SK-N-SH treated with all-trans-retinoic acid at 6 μM for 48 hours (cell line): ENCODE results near the gene LMBR1.

ENCODE experiments used
- CSRNP3 ChIP-seq: fragments of 250-450 bp; sonication (Bioruptor Pico); IDR thresholded peaks from 2 replicates; pipeline ENCODE4 v1.5.1; 2021; ENCODE audit warnings: mild to moderate bottlenecking, moderate library complexity
- GLIS3 ChIP-seq: fragments of 250-450 bp; sonication (Bioruptor Pico); IDR thresholded peaks from 2 replicates; pipeline ENCODE4 v1.5.0; 2020; ENCODE audit warnings: mild to moderate bottlenecking, moderate library complexity
- ISL1 ChIP-seq: fragments of 250-450 bp; sonication (Bioruptor Pico); IDR thresholded peaks from 2 replicates; pipeline ENCODE4 v2.1.2; 2022; ENCODE audit warnings: mild to moderate bottlenecking, moderate library complexity
- OSR1 ChIP-seq: fragments of 250-450 bp; sonication (Bioruptor Pico); IDR thresholded peaks from 2 replicates; pipeline ENCODE4 v1.8.0; 2022; ENCODE audit warnings: moderate library complexity, mild to moderate bottlenecking, inconsistent platforms
- RARB ChIP-seq: fragments of 250-450 bp; sonication (Bioruptor Pico); IDR thresholded peaks from 2 replicates; pipeline ENCODE4 v1.8.0; 2021; ENCODE audit warnings: mild to moderate bottlenecking, moderate library complexity
- SNAI2 ChIP-seq: fragments of 250-450 bp; sonication (Bioruptor Pico); IDR thresholded peaks from 2 replicates; pipeline ENCODE4 v1.5.0; 2020; ENCODE audit warnings: mild to moderate bottlenecking, moderate library complexity
- ZFP3 ChIP-seq: fragments of 250-450 bp; sonication (Bioruptor Pico); IDR thresholded peaks from 2 replicates; pipeline ENCODE4 v1.5.0; 2020; ENCODE audit warnings: mild to moderate bottlenecking, moderate library complexity
- ZFP30 ChIP-seq: fragments of 450-650 bp; formaldehyde crosslinking; IDR thresholded peaks from 2 replicates; pipeline ENCODE4 v1.5.0; 2022; ENCODE audit warnings: mild to moderate bottlenecking, moderate library complexity
- ZNF565 ChIP-seq: fragments of 450-650 bp; formaldehyde crosslinking; conservative IDR thresholded peaks from 2 replicates; pipeline ENCODE4 v1.5.0; 2020; ENCODE audit warnings: low read depth, mild to moderate bottlenecking, moderate library complexity
- ZNF8 ChIP-seq: fragments of 450-650 bp; formaldehyde crosslinking; IDR thresholded peaks from 2 replicates; pipeline ENCODE4 v1.5.0; 2020; ENCODE audit warnings: mild to moderate bottlenecking, moderate library complexity
- TF ChIP-seq, protein P1 (sequence below): fragments of 250-450 bp; sonication (Bioruptor Pico); IDR thresholded peaks from 2 replicates; pipeline ENCODE4 v1.5.1; 2020; ENCODE audit warnings: low read depth, mild to moderate bottlenecking, moderate library complexity

DNA sequence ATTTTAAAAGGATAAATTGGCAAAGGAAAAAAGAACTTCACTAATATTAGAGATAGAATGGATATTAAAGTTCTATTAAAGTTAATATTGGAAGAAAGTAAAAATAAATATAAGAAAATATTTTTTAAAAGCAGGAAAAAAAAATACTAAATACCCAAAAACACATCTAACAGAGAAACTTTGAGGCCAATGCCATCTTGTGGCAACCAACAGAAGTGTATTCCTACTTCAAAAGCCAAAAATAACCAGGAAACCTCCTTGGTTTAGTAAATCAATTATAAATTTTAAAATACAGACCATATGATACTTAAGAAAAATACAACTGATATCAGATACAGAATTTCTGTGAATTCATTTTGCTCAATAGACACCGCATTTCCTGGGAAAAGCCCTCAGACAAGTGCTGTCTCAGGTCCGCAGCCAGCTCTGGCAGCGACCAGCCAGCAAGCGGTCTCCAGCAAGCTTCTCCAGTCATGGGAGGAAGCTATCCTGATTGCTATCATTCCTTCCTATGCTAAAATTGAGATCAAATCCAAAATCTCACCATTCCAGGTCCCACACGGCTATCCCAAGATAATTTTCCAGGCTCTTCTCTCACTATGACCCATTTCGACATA is 65.3 kb downstream of the LMBR1 start:
- TF ChIP-seq CSRNP3 (CRISPR knock-in tag) (no peak), OSR1 (CRISPR knock-in tag) (no peak), ZFP3 (no peak), RARB (CRISPR knock-in tag) (no peak), ZFP30 (no peak), ISL1 (CRISPR knock-in tag) (no peak), ZNF8 (CRISPR knock-in tag) (no peak), SNAI2 (CRISPR knock-in tag) (no peak), ZNF565 (CRISPR knock-in tag) (no peak), GLIS3 (no peak)
- TF ChIP-seq, protein P1, sequence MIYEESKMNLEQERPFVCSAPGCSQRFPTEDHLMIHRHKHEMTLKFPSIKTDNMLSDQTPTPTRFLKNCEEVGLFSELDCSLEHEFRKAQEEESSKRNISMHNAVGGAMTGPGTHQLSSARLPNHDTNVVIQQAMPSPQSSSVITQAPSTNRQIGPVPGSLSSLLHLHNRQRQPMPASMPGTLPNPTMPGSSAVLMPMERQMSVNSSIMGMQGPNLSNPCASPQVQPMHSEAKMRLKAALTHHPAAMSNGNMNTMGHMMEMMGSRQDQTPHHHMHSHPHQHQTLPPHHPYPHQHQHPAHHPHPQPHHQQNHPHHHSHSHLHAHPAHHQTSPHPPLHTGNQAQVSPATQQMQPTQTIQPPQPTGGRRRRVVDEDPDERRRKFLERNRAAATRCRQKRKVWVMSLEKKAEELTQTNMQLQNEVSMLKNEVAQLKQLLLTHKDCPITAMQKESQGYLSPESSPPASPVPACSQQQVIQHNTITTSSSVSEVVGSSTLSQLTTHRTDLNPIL (CRISPR knock-in tag): no peak
